ENCODE data around the gene HOXC10.

GRCh38 chr12:53995002-53995377 is 10.0 kb downstream of the HOXC10 start:
- no peak for TF ChIP-seq CTCF (conservative IDR thresholded peaks at IDR 0.05 in 1 of 2, IDR thresholded peaks at IDR 0.05 in 1 of 2; ENCODE audit: extremely low read depth in 1 of 2, insufficient read depth in 1 of 2, low read depth in 1 of 2, low read length in 2 of 2)
- TF ChIP-seq EZH2 (IDR thresholded peaks at IDR 0.05; ENCODE audit: borderline replicate concordance, low read length) = no peak

All from mammary epithelial cell (primary cell).